OCI-LY7 (cell line): ENCODE results near the gene SRCAP.

Source experiments
- CTCF ChIP-seq: fragments of 200-600 bp; sonication (generic); conservative IDR thresholded peaks from 2 replicates; pipeline ENCODE4 v1.5.1; 2014; ENCODE audit warnings: mild to moderate bottlenecking, antibody characterized with exemption, low read length, moderate library complexity, mixed read lengths
- EZH2phosphoT487 ChIP-seq: fragments of 200-600 bp; sonication (generic); IDR thresholded peaks from 2 replicates; pipeline ENCODE4 v1.6.1; 2018; ENCODE audit warnings: low read depth, borderline replicate concordance, mild to moderate bottlenecking, mixed run types, antibody characterized with exemption, low read length, moderate library complexity, mixed read lengths

DNA sequence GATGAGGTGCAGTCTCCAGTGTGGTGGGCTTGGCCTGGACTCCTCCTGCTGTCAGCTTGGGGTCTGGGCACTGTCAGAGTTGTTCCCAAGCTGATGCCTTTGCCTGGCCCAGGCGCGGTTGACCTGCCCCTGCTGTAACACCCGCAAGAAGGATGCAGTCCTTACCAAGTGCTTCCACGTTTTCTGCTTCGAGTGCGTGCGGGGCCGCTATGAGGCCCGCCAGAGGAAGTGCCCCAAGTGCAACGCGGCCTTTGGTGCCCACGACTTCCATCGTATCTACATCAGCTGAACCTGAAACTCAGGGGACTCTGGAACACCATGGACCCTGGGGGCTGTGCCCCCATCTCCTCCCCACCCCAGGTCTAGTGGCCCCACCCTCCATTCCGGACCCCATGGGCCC, 74.9 kb downstream of the SRCAP start:
- no peak for TF ChIP-seq CTCF
- no peak for TF ChIP-seq EZH2phosphoT487
